Common myeloid progenitor, CD34-positive (primary cell): ENCODE results near the gene RSBN1. TPM values are rescaled to one million over a fixed set of nuclear protein-coding genes. Genes with fewer than 3 reads are reported as not detected.

Source experiments
- CTCF ChIA-PET: fragments of 350-600 bp; sonication (Branson Sonifier 250); formaldehyde crosslinking; loops from one replicate; lab custom pipeline; 2021; ENCODE audit warnings: antibody characterized with exemption; lab: Charles Lee
- POLR2A ChIA-PET: fragments of 350-600 bp; sonication (Branson Sonifier 250); formaldehyde crosslinking; loops from one replicate; lab custom pipeline; 2021; ENCODE audit warnings: antibody characterized with exemption; lab: Charles Lee
- DNase-seq, 3 donors: peaks; one replicate each; pipeline versions ENCODE4 v3.0.0 to v3.0.0-alpha.2; 2013
- H3K27ac ChIP-seq, 2 experiments: 1 replicate in 1 of 2; 2 replicates in 1 of 2; pipeline ENCODE4 v1.7.0; 2013; ENCODE audit warnings: inconsistent platforms in 2 of 2, low read length in 2 of 2, mild to moderate bottlenecking in 2 of 2, low read depth in 1 of 2, moderate library complexity in 1 of 2; ENCODE audit not compliant: severe bottlenecking in 2 of 2, insufficient read depth in 1 of 2, poor library complexity in 1 of 2
- H3K27me3 ChIP-seq, 5 experiments: replicated peaks in 2 of 5; 1 replicate in 3 of 5; 2 replicates in 2 of 5; pipeline versions ENCODE4 v1.6.1 to v1.7.0; 2013; ENCODE audit warnings: low read length in 4 of 5, mild to moderate bottlenecking in 2 of 5, moderate library complexity in 2 of 5, inconsistent platforms in 1 of 5; ENCODE audit not compliant: insufficient read depth in 5 of 5, control insufficient read depth in 4 of 5
- H3K36me3 ChIP-seq, 4 experiments: 1 replicate in 2 of 4; 2 replicates in 2 of 4; pipeline versions ENCODE4 v1.6.1 to v1.7.0; 2013; ENCODE audit warnings: low read length in 3 of 4, control low read depth in 1 of 4, mild to moderate bottlenecking in 1 of 4; ENCODE audit not compliant: control insufficient read depth in 4 of 4, insufficient read depth in 4 of 4
- H3K4me1 ChIP-seq, 4 experiments: 1 replicate in 3 of 4; 2 replicates in 1 of 4; pipeline versions ENCODE4 v1.6.1 to v1.7.1; 2013; ENCODE audit warnings: low read length in 3 of 4, mild to moderate bottlenecking in 3 of 4, control low read depth in 1 of 4, inconsistent platforms in 1 of 4, moderate library complexity in 1 of 4; ENCODE audit not compliant: control insufficient read depth in 4 of 4, insufficient read depth in 4 of 4; ENCODE audit errors: control extremely low read depth in 1 of 4
- H3K4me3 ChIP-seq, 7 experiments: 1 replicate in 4 of 7; 2 replicates in 3 of 7; pipeline versions ENCODE4 v1.5.1 to v1.7.0; 2013; ENCODE audit warnings: mild to moderate bottlenecking in 7 of 7, low read length in 6 of 7, moderate library complexity in 6 of 7, inconsistent platforms in 2 of 7, low read depth in 2 of 7, control low read depth in 1 of 7; ENCODE audit not compliant: insufficient read depth in 4 of 7, control insufficient read depth in 1 of 7; ENCODE audit errors: extremely low read depth in 1 of 7
- H3K9me3 ChIP-seq, 5 experiments: 1 replicate in 4 of 5; 2 replicates in 1 of 5; pipeline versions ENCODE4 v1.6.1 to v1.7.1; 2013; ENCODE audit warnings: low read length in 4 of 5, mild to moderate bottlenecking in 2 of 5, inconsistent platforms in 1 of 5, low read depth in 1 of 5, moderate library complexity in 1 of 5; ENCODE audit not compliant: control insufficient read depth in 4 of 5, insufficient read depth in 2 of 5; ENCODE audit errors: control extremely low read depth in 1 of 5
- WGBS: methylation state at CpG from one replicate; pipeline ENCODE4 v1.1.5; 2013; ENCODE audit not compliant: insufficient coverage; 5-methylcytosine and 5-hydroxymethylcytosine counted together
- polyA plus RNA-seq: library from polyadenylated mRNA; unstranded; fragments of 120-200 nt; gene quantifications from one replicate; pipeline ENCODE4 v1.2.1, GENCODE V29; 2013

Gene RSBN1
- polyA plus RNA-seq: 20.1 TPM

DNA sequence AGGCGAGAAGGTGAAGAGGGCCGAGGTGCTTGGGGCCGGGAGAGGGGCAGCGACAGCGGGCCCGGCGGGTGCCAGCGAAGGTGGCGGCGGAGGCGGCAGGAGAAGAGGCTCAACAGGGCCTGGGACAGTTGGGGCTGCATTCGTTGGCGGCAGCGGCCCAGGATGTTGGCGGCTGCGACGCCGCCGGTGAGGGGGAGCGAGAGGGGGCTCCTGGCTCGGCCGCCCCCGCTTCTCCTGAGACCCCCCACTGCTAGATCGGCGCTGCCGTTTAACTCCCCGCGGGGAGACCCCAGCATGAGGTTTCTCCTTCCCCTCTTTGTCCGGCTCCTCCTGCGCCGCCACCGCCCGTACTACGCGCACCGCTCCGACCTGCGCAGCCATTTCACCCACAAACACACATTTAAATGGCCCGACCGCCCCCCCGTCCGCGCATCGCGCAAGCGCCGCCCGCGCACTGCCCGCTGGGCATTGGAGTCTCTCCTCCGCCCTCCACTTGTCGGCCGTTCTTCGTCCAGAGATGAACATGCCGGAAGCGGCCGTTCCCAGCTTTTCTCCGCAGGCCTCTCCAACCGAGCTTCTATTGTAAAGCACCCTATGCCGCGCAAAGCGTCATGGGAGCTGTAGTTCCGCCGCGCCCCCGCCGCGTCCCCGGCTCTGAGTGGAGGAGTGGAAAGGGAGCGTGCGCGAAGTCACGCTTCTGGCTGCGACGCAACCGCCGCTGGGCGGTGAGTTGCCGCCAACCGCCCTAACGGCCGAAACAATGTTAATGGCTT is at the start of gene RSBN1:
Gene RSBN1 (minus strand): TSS at position 589 of the 773 bp plus-strand sequence. CDS start 64 bp downstream, at position 525.
- peak within 1 kb of the TSS; percentile 83 to 99 (median 89) for H3K4me3 ChIP-seq
- H3K9me3 ChIP-seq: no peaks in the 10 kb centered on the region
- POLR2A ChIA-PET: interaction anchor here (0.5 to 2.2 kb wide), 8 partner anchors 13 to 420 kb away, joined by 3 to 27 read pairs (median 4); partner anchors contain the start of gene PHTF1
- H3K4me1 ChIP-seq: peaks cover 8 to 28% (median 16%) of the 10 kb centered on the region in 4 experiments
- DNase-seq: peak; percentile 99 to 100 (median 100)
- 0% methylated on average over 77 of the region's 82 CpGs for WGBS
- peak within 1 kb of the TSS; percentile 93 to 98 for H3K27ac ChIP-seq
- CTCF ChIA-PET: interaction anchor here (0.8 to 1.9 kb wide), 4 partner anchors 29 to 119 kb away, joined by 3 to 11 read pairs (median 4); partner anchors contain the start of gene PHTF1
- peaks cover 0 to 7% (median 3%) of the 10 kb centered on the region in 4 experiments for H3K36me3 ChIP-seq
- no peaks in the 10 kb centered on the region for H3K27me3 ChIP-seq

DNA sequence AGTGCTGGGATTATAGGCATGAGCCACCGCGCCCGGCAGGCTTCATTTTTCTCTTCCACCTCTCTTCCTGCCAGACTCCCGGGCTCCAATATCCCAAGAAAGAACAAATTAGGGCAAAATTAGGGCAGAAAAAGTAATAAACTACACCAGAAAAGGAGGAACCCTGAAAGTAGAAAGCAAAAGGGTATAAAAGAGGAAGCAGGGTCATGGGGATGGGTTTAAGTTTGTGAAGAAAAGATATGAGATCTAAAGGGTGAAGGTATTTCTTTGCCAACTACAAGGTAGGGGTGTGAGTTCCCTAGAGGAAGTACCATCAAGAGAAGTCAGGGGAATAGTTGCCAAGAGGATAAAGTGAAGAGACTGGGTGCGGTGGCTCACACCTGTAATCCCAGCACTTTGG is 49.4 kb upstream of the RSBN1 start:
- H3K27ac ChIP-seq: no peak overlapping the region
- H3K9me3 ChIP-seq: no peaks in the 10 kb centered on the region
- ChIA-PET POLR2A (interaction anchor here (1.3 kb wide), 1 partner anchor 7 kb away, joined by 4 read pairs; no protein-coding TSS in a partner anchor), CTCF (interaction anchor here (0.6 to 4.2 kb wide), 3 partner anchors 14 to 101 kb away, joined by 3 to 21 read pairs (median 3); no protein-coding TSS in a partner anchor)
- DNase-seq: peak in 2 of 3 donors; percentile 51 to 68
- H3K4me3 ChIP-seq: no peak overlapping the region
- H3K4me1 ChIP-seq: peaks cover 18 to 48% (median 30%) of the 10 kb centered on the region in 4 experiments
- no peaks in the 10 kb centered on the region for H3K27me3 ChIP-seq
- WGBS: 100% methylated on average over 1 of the region's 5 CpGs
- H3K36me3 ChIP-seq: peaks cover 0 to 6% (median under 1%) of the 10 kb centered on the region in 4 experiments

GRCh38 chr1:113860891-113861290 is 48.6 kb upstream of the RSBN1 start:
- H3K4me3 ChIP-seq: no peak overlapping the region
- peaks cover 18 to 48% (median 30%) of the 10 kb centered on the region in 4 experiments for H3K4me1 ChIP-seq
- no CpG with 5 or more reads among the region's 3 CpGs for WGBS
- CTCF ChIA-PET: interaction anchor here (1.0 to 4.2 kb wide), 8 partner anchors 8 to 80 kb away, joined by 3 to 21 read pairs (median 4); no protein-coding TSS in a partner anchor
- peak overlapping the region in 1 of 2 experiments; percentile 76 for H3K27ac ChIP-seq
- POLR2A ChIA-PET: interaction anchor here (1.3 kb wide), 1 partner anchor 8 kb away, joined by 4 read pairs; no protein-coding TSS in a partner anchor
- no peaks in the 10 kb centered on the region for H3K9me3 ChIP-seq
- peaks cover 2 to 13% (median 4%) of the 10 kb centered on the region in 4 experiments for H3K36me3 ChIP-seq
- no peaks in the 10 kb centered on the region for H3K27me3 ChIP-seq
- no peak for DNase-seq

- Histone ChIP-seq H3K9me3 (no peaks in the 10 kb centered on the region), H3K4me3 (peak overlapping the region in 5 of 7 experiments; percentile 32 to 68 (median 51)), H3K36me3 (peaks cover 3 to 25% (median 6%) of the 10 kb centered on the region in 4 experiments), H3K27ac (peak overlapping the region; percentile 62 to 76), H3K4me1 (peaks cover 18 to 48% (median 30%) of the 10 kb centered on the region in 4 experiments), H3K27me3 (no peaks in the 10 kb centered on the region)
- ChIA-PET CTCF (interaction anchor here (0.7 to 4.2 kb wide), 11 partner anchors 10 to 1589 kb away, joined by 3 to 21 read pairs (median 4); partner anchors contain the start of genes AP4B1 and DCLRE1B), POLR2A (interaction anchor here (1.0 to 1.8 kb wide), 2 partner anchors 10 to 69 kb away, joined by 3 to 4 read pairs; partner anchors contain the start of gene HIPK1)
- peak; percentile 52 to 82 (median 74) for DNase-seq
- WGBS: no CpG with 5 or more reads among the region's 3 CpGs
Measured at GRCh38 chr1:113859478-113860175, 47.4 kb upstream of the RSBN1 start.

DNA sequence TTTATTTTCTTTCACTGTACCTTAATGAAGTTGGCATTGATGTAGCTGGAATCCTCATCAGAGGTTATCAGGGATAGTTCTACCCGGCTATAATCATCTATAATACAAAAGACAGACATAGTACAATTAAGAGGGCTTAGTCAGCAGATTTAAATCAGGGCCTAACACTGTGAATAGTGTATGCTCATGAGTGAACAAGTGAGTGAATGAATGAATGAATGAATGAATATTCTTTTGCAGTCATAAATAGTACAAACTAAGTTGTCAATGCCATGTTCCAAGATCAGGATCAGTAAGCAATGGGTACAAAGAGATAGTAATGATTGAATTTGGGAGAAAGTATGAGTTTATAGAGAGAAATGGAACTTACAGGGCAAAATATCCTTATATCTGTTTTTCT is 46.7 kb upstream of the RSBN1 start:
- POLR2A ChIA-PET: interaction anchor here (1.0 to 1.8 kb wide), 2 partner anchors 11 to 70 kb away, joined by 3 to 4 read pairs; partner anchors contain the start of gene HIPK1
- DNase-seq: no peak
- peak overlapping the region in 3 of 7 experiments; percentile 32 to 68 (median 51) for H3K4me3 ChIP-seq
- peak overlapping the region in 1 of 2 experiments; percentile 76 for H3K27ac ChIP-seq
- H3K36me3 ChIP-seq: peaks cover 3 to 32% (median 10%) of the 10 kb centered on the region in 4 experiments
- H3K9me3 ChIP-seq: no peaks in the 10 kb centered on the region
- CTCF ChIA-PET: interaction anchor here (1.0 to 4.2 kb wide), 6 partner anchors 13 to 46 kb away, joined by 3 to 21 read pairs (median 5); partner anchors contain the start of genes AP4B1 and DCLRE1B
- H3K4me1 ChIP-seq: peaks cover 18 to 48% (median 30%) of the 10 kb centered on the region in 4 experiments
- no CpG with 5 or more reads among the region's 1 CpG for WGBS
- no peaks in the 10 kb centered on the region for H3K27me3 ChIP-seq

GRCh38 chr1:113858418-113858817 is 46.1 kb upstream of the RSBN1 start:
- ChIA-PET CTCF (interaction anchor here (1.6 to 4.2 kb wide), 3 partner anchors 14 to 46 kb away, joined by 3 to 21 read pairs (median 9); partner anchors contain the start of genes AP4B1 and DCLRE1B), POLR2A (interaction anchor here (0.6 kb wide), 1 partner anchor 8 kb away, joined by 3 read pairs; no protein-coding TSS in a partner anchor)
- no CpG with 5 or more reads among the region's 3 CpGs for WGBS
- H3K9me3 ChIP-seq: no peaks in the 10 kb centered on the region
- H3K36me3 ChIP-seq: peaks cover 3 to 32% (median 10%) of the 10 kb centered on the region in 4 experiments
- H3K27me3 ChIP-seq: no peaks in the 10 kb centered on the region
- DNase-seq: no peak
- peaks cover 18 to 48% (median 30%) of the 10 kb centered on the region in 4 experiments for H3K4me1 ChIP-seq
- peak overlapping the region in 1 of 2 experiments; percentile 25 for H3K27ac ChIP-seq
- H3K4me3 ChIP-seq: no peak overlapping the region
